Heart right ventricle (tissue), 16 donors: ENCODE results near the gene GRIK5. TPM values are rescaled to one million over a fixed set of nuclear protein-coding genes. Genes with fewer than 3 reads are reported as not detected.

ENCODE experiments used
- ATAC-seq, 8 donors: fragments of 200-7000 bp; cut with Tn5 transposase; one replicate each; pipeline ENCODE4 v1.9.1; 2020; ENCODE audit warnings: mild to moderate bottlenecking in 8 of 8, moderate library complexity in 8 of 8, moderate number of reproducible peaks in 1 of 8
- DNase-seq, 2 donors: peaks; one replicate each; pipeline ENCODE4 v3.0.0-alpha.2; 2020
- H3K27ac ChIP-seq, 10 donors: fragments of 200-600 bp; sonication (generic) in 2 of 10; one replicate each; pipeline versions ENCODE4 v1.5.0 to v1.8.0; 2020 to 2022; ENCODE audit warnings: mild to moderate bottlenecking in 3 of 10
- H3K27me3 ChIP-seq, 7 donors: fragments of 200-600 bp; one replicate each; pipeline ENCODE4 v1.8.0; 2021 to 2022; ENCODE audit warnings: mild to moderate bottlenecking in 2 of 7
- H3K36me3 ChIP-seq, 9 donors: fragments of 200-600 bp; sonication (generic) in 1 of 9; one replicate each; pipeline versions ENCODE4 v1.5.0 to v1.8.0; 2020 to 2022; ENCODE audit warnings: mild to moderate bottlenecking in 2 of 9
- H3K4me1 ChIP-seq, 9 donors: fragments of 200-600 bp; sonication (generic) in 1 of 9; one replicate each; pipeline versions ENCODE4 v1.5.0 to v1.8.0; 2020 to 2022; ENCODE audit warnings: mild to moderate bottlenecking in 4 of 9
- H3K4me3 ChIP-seq, 10 donors: fragments of 200-600 bp; sonication (generic) in 2 of 10; one replicate each; pipeline versions ENCODE4 v1.5.0 to v1.8.0; 2020 to 2022; ENCODE audit warnings: mild to moderate bottlenecking in 7 of 10, moderate library complexity in 2 of 10
- H3K9me3 ChIP-seq, 11 donors: fragments of 200-600 bp in 10 of 11; sonication (generic) in 2 of 11; one replicate each; pipeline versions ENCODE4 v1.5.0 to v1.8.0; 2013 to 2022; ENCODE audit warnings: mild to moderate bottlenecking in 2 of 11, control low read depth in 1 of 11, moderate library complexity in 1 of 11
- CTCF ChIP-seq, 9 donors: fragments of 200-600 bp; sonication (generic) in 2 of 9; IDR thresholded peaks; one replicate each; pipeline versions ENCODE4 v1.5.0 to v1.8.0; 2021 to 2022; ENCODE audit warnings: antibody characterized with exemption in 9 of 9, mild to moderate bottlenecking in 5 of 9, moderate library complexity in 1 of 9
- WGBS, 2 donors: extraction: QIAGEN DNeasy Blood & Tissue Kit; methylation state at CpG; one replicate each; pipeline ENCODE4 v1.1.7; 2013; ENCODE audit warnings: inconsistent platforms in 1 of 2; 5-methylcytosine and 5-hydroxymethylcytosine counted together
- intact Hi-C, 10 donors: fragments of 100-400 bp; cut with DNase I; formaldehyde crosslinking; loops; one replicate each; pipeline versions ENCODE4 v1.11.1 to v1.14.2; 2022
- polyA plus RNA-seq, 2 donors: library from polyadenylated mRNA; stranded (reverse); fragments of 200-250 nt; gene quantifications; one replicate each; pipeline ENCODE4 v1.2.3, GENCODE V29; 2013
- total RNA-seq, 10 donors: library from RNA; stranded (reverse); fragmentation: NEBNext Ultra II Directional in 3 of 10; extraction: Animal tissue kit (Norgen Biotek cat#: 25700) in 3 of 10; gene quantifications; one replicate each; pipeline versions ENCODE4 v1.2.1 to v1.2.4, GENCODE V29; 2021 to 2023
- donor health status: Arrhythmogenic right ventricular cardiomyopathy.
- donor health status: ischemic (EF 13 %, LVEDD 7.1; RV severe dilation, severe dysfunction).
- donor health status: healthy with polysubstance abuse.
- donor health status: DM: no; HTN: yes; CAD: no.
- donor health status: DM: no; HTN: no; CAD: no.
- donor health status: ischemic (EF 25% LVEDD 6.9; RV normal size, moderate dysfunction).
- donor health status: ischemic (EF 25% LVEDD 5.7; RV mildly dilated, moderate dysfunction).
- donor health status: healthy.
- donor health status: DM: yes; HTN: yes; CAD: no.
- donor health status: Ischemic cardiomyopathy.
- donor health status: ischemic (EF 35%, LVEDD 5.7; RV mildly dilated, moderate dysfunction).
- donor health status: nonischemic (EF 11% LVEDD 7.7; RV severe dilation, severe dysfunction).
- donor health status: DM: yes; HTN: yes; CAD: no.
- donor health status: PGD.
- donor health status: ischemic (EF 29% LVEDD 5.4; RV normal size, mild dysfunction).
- donor health status: nonischemic (EF 23%, LVEDD 6.1; RV moderate dilation, normal function).

Gene GRIK5
- total and polyA plus RNA-seq, 12 donors: 0.35 to 9.3 (median 2.9) TPM

GRCh38 chr19:41971363-41971762 lies 98.6 kb downstream of the GRIK5 start:
- H3K27ac ChIP-seq: no peak overlapping the region
- intact Hi-C loops: no loop called here
- WGBS, 2 donors: 77 to 83% methylated on average over 11 of the region's 11 CpGs
- peaks cover 0 to under 1% (median 0%) of the 10 kb centered on the region in 7 donors for H3K27me3 ChIP-seq
- H3K9me3 ChIP-seq: no peaks in the 10 kb centered on the region
- no peak for TF ChIP-seq CTCF (IDR thresholded peaks at IDR 0.05)
- no peak overlapping the region for H3K4me3 ChIP-seq
- peaks cover 0 to 88% (median 0%) of the 10 kb centered on the region in 9 donors for H3K36me3 ChIP-seq
- DNase-seq (no peak), ATAC-seq (no peak)
- H3K4me1 ChIP-seq: no peaks in the 10 kb centered on the region

- no peak for TF ChIP-seq CTCF (IDR thresholded peaks at IDR 0.05)
- WGBS, 2 donors: 86 to 90% methylated on average over 19 of the region's 19 CpGs
- peaks cover 0 to 4% (median 0%) of the 10 kb centered on the region in 7 donors for H3K27me3 ChIP-seq
- H3K27ac ChIP-seq: no peak overlapping the region
- intact Hi-C loops: no loop called here
- DNase-seq (no peak), ATAC-seq (peak in 1 of 8 donors; percentile 1)
- H3K4me1 ChIP-seq: no peaks in the 10 kb centered on the region
- no peaks in the 10 kb centered on the region for H3K9me3 ChIP-seq
- peaks cover 0 to 84% (median 0%) of the 10 kb centered on the region in 9 donors for H3K36me3 ChIP-seq
- no peak overlapping the region for H3K4me3 ChIP-seq
Measured at GRCh38 chr19:41969772-41970458, 100.1 kb downstream of the GRIK5 start.

- TF ChIP-seq CTCF (IDR thresholded peaks at IDR 0.05): no peak
- intact Hi-C loops: no loop called here
- Histone ChIP-seq H3K27me3 (peaks cover 0 to 4% (median 0%) of the 10 kb centered on the region in 7 donors), H3K4me3 (no peak overlapping the region), H3K4me1 (no peaks in the 10 kb centered on the region), H3K9me3 (no peaks in the 10 kb centered on the region), H3K27ac (no peak overlapping the region), H3K36me3 (peaks cover 0 to 76% (median 0%) of the 10 kb centered on the region in 9 donors)
- DNase-seq (no peak), ATAC-seq (peak in 1 of 8 donors; percentile 4)
- 79 to 87% methylated on average over 28 of the region's 28 CpGs for WGBS, 2 donors
Measured at GRCh38 chr19:41968751-41969595, 101.0 kb downstream of the GRIK5 start.

- no peaks in the 10 kb centered on the region for H3K4me1 ChIP-seq
- DNase-seq (no peak), ATAC-seq (peak in 1 of 8 donors; percentile 5)
- H3K4me3 ChIP-seq: peak overlapping the region in 1 of 10 donors; percentile 9
- peak overlapping the region in 2 of 10 donors; percentile 40 to 75 for H3K27ac ChIP-seq
- no peaks in the 10 kb centered on the region for H3K9me3 ChIP-seq
- intact Hi-C loops: no loop called here
- WGBS, 2 donors: 65 to 77% methylated on average over 26 of the region's 26 CpGs
- H3K27me3 ChIP-seq: peaks cover 0 to 4% (median 0%) of the 10 kb centered on the region in 7 donors
- H3K36me3 ChIP-seq: peaks cover 0 to 62% (median 0%) of the 10 kb centered on the region in 9 donors
- no peak for TF ChIP-seq CTCF (IDR thresholded peaks at IDR 0.05)
Measured at GRCh38 chr19:41967054-41967783, 102.8 kb downstream of the GRIK5 start.
